Right lobe of liver (tissue), 6 donors: ENCODE results near the gene PTPRD. TPM values are rescaled to one million over a fixed set of nuclear protein-coding genes. Genes with fewer than 3 reads are reported as not detected.

Experiments
- ATAC-seq, 4 donors: fragments of 200-7000 bp; cut with Tn5 transposase; one replicate each; pipeline ENCODE4 v1.9.1; 2020; ENCODE audit warnings: mild to moderate bottlenecking in 4 of 4, moderate library complexity in 4 of 4
- DNase-seq, 3 donors: peaks; one replicate each; pipeline ENCODE4 v3.0.0-alpha.2; 2020
- H3K27ac ChIP-seq, 3 donors: fragments of 200-600 bp; one replicate each; pipeline ENCODE4 v1.8.0; 2022
- H3K27me3 ChIP-seq, 2 donors: fragments of 200-600 bp; one replicate each; pipeline ENCODE4 v1.8.0; 2022
- H3K36me3 ChIP-seq, 4 donors: fragments of 200-600 bp; sonication (generic) in 1 of 4; one replicate each; pipeline versions ENCODE4 v1.5.1 to v1.8.0; 2017 to 2022; ENCODE audit warnings: control low read depth in 1 of 4
- H3K4me1 ChIP-seq, 4 donors: fragments of 200-600 bp; sonication (generic) in 1 of 4; one replicate each; pipeline versions ENCODE4 v1.5.1 to v1.8.0; 2017 to 2022; ENCODE audit warnings: control low read depth in 1 of 4
- H3K4me3 ChIP-seq, 3 donors: fragments of 200-600 bp; one replicate each; pipeline ENCODE4 v1.8.0; 2022
- H3K9me3 ChIP-seq, 4 donors: fragments of 200-600 bp; sonication (generic) in 1 of 4; one replicate each; pipeline versions ENCODE4 v1.5.1 to v1.8.0; 2017 to 2022; ENCODE audit warnings: control low read depth in 1 of 4
- POLR2A ChIP-seq: fragments of 450-650 bp; IDR thresholded peaks from one replicate; pipeline ENCODE4 v1.6.1; 2017; ENCODE audit warnings: antibody characterized with exemption, mild to moderate bottlenecking
- WGBS: methylation state at CpG from one replicate; pipeline ENCODE4 v1.1.6; 2018; ENCODE audit warnings: low coverage, low lambda C conversion rate; ENCODE audit not compliant: insufficient coverage; ENCODE audit errors: missing lambda C conversion rate; 5-methylcytosine and 5-hydroxymethylcytosine counted together
- intact Hi-C, 2 donors: fragments of 100-400 bp; cut with DNase I; formaldehyde crosslinking; loops; one replicate each; pipeline versions ENCODE4 v1.11.2 to v1.14.1; 2022
- total RNA-seq, 6 experiments: library from RNA; depleted of rRNA in 2 of 6; stranded (reverse); fragments of >200 nt in 2 of 6; fragmentation: NEBNext Ultra II Directional in 3 of 6; extraction: Animal tissue kit (Norgen Biotek cat#: 25700) in 3 of 6; gene quantifications; one replicate each; pipeline versions ENCODE4 v1.1.0 to v1.2.4, GENCODE V29; 2016 to 2023
- TF ChIP-seq, protein P1 (sequence below), 4 donors: fragments of 200-600 bp in 3 of 4; fragments of 450-650 bp in 1 of 4; IDR thresholded peaks; one replicate each; pipeline versions ENCODE4 v1.5.1 to v1.8.0; 2016 to 2022; ENCODE audit warnings: antibody characterized with exemption in 4 of 4, mild to moderate bottlenecking in 2 of 4
- donor health status: DM: no; HTN: yes; CAD: no.
- donor health status: DM: no; HTN: no; CAD: no.
- donor health status: DM: no; HTN: no; CAD: no.
- donor health status: DM: no; HTN: yes; CAD: no.
- donor health status: DM: no; HTN: yes; CAD: no.

PTPRD gene
- total RNA-seq, 6 experiments from 2014 or later = 5.4 to 29.8 (median 13.9) TPM

DNA sequence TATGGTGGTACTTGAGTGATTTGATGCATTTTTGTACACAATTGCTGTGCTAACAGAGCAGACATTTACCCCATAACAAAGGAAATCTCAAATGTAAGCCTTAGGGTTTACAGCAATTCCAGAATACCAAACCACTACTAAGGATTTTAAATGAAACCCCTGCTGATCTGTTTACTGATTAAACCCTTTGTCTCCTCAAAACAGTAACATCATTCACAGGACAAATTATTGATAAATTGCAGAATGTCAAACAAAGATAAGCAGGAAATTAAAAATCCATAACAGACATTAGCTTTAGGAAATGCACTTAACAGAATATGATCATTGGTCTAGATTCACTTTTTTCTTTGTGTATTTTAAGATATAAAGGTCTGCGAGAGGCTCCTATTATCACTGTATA is 1796.9 kb downstream of the PTPRD start:
- H3K36me3 ChIP-seq = no peaks in the 10 kb centered on the region
- peaks cover 0 to 14% (median 7%) of the 10 kb centered on the region in 4 donors for H3K4me1 ChIP-seq
- intact Hi-C loops = no loop called here
- DNase-seq = no peak
- ATAC-seq = no peak
- no peaks in the 10 kb centered on the region for H3K9me3 ChIP-seq
- H3K4me3 ChIP-seq = no peak overlapping the region
- TF ChIP-seq POLR2A = no peak
- TF ChIP-seq, protein P1, sequence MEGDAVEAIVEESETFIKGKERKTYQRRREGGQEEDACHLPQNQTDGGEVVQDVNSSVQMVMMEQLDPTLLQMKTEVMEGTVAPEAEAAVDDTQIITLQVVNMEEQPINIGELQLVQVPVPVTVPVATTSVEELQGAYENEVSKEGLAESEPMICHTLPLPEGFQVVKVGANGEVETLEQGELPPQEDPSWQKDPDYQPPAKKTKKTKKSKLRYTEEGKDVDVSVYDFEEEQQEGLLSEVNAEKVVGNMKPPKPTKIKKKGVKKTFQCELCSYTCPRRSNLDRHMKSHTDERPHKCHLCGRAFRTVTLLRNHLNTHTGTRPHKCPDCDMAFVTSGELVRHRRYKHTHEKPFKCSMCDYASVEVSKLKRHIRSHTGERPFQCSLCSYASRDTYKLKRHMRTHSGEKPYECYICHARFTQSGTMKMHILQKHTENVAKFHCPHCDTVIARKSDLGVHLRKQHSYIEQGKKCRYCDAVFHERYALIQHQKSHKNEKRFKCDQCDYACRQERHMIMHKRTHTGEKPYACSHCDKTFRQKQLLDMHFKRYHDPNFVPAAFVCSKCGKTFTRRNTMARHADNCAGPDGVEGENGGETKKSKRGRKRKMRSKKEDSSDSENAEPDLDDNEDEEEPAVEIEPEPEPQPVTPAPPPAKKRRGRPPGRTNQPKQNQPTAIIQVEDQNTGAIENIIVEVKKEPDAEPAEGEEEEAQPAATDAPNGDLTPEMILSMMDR (IDR thresholded peaks at IDR 0.05) = no peak
- no peaks in the 10 kb centered on the region for H3K27me3 ChIP-seq
- no peak overlapping the region for H3K27ac ChIP-seq
- 80% methylated on average over 1 of the region's 1 CpG for WGBS

DNA sequence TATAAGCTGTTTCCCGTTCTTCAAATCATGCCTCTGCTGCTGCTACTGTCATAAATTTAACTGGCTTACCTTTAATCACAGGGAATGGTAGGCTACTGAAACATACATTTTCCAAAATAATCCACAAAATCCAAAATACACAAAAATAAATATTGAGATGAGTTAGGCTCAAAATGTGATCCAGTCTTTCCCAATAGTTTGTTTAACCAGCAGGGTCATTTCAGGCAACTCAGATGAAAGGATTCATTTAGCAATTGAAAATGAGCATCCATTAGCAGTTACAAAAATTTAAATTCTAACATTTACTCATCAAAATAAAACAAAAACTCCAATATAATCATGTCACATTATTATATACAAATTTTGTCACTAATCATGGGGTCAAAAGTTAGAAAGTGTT is 1797.6 kb downstream of the PTPRD start:
- no peak overlapping the region for H3K27ac ChIP-seq
- peaks cover 0 to 14% (median 7%) of the 10 kb centered on the region in 4 donors for H3K4me1 ChIP-seq
- TF ChIP-seq, protein P1 (IDR thresholded peaks at IDR 0.05) = no peak
- no peak for TF ChIP-seq POLR2A
- H3K36me3 ChIP-seq = no peaks in the 10 kb centered on the region
- intact Hi-C loops = no loop called here
- no peaks in the 10 kb centered on the region for H3K9me3 ChIP-seq
- ATAC-seq = peak; percentile 33 to 75 (median 68)
- DNase-seq = no peak
- no peak overlapping the region for H3K4me3 ChIP-seq
- WGBS = 80% methylated on average over 1 of the region's 1 CpG
- no peaks in the 10 kb centered on the region for H3K27me3 ChIP-seq

DNA sequence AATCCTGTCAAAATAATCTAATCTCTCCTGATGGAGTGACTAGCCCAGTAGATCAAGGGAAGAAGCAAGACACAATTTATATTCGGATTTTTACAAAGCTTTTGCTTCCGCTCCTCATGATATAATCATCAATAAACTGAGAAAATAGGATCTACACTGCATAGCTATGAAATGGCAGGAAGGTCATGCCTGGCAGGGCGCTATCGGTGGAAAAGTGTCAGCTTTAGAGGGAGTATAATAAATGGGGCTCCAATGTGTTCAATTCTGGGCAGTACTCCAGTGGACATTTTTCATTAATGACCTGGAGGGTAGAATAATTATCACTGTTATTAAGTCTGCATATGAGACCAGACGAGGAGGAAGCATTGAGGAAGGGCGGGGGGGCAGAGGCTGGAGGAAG is 1799.9 kb downstream of the PTPRD start:
- no peaks in the 10 kb centered on the region for H3K36me3 ChIP-seq

DNA sequence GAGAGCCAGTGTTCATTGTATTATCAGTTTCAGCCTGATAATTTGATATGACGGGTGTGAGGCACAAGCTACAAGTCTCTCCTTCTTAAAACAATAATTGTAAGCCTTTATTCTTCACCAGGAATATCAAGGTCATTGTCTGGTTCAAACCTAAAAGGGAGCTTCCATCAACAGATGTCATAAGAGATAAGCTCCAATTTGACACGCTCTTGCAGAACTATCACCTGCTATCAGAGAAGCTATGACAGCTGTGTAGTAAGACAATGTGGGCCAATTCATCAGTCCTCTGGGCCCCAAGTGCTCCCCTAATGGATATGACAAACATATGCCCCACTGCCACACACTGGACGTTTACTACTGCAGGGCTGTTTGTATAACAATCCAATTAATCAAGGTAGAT is 1803.1 kb downstream of the PTPRD start:
- TF ChIP-seq, protein P1 (IDR thresholded peaks at IDR 0.05) = no peak
- no peak for TF ChIP-seq POLR2A
- DNase-seq (no peak), ATAC-seq (no peak)
- intact Hi-C loops = no loop called here
- H3K4me3 ChIP-seq = no peak overlapping the region
- H3K9me3 ChIP-seq = no peaks in the 10 kb centered on the region
- no peaks in the 10 kb centered on the region for H3K36me3 ChIP-seq
- WGBS = 73% methylated on average over 3 of the region's 3 CpGs
- H3K27ac ChIP-seq = no peak overlapping the region
- H3K27me3 ChIP-seq = no peaks in the 10 kb centered on the region
- peaks cover 0 to 1% (median 0%) of the 10 kb centered on the region in 4 donors for H3K4me1 ChIP-seq

More for the DNA sequence above, 1799.9 kb downstream of the PTPRD start:
- no peak for ATAC-seq
- intact Hi-C loops = no loop called here
- no peak for TF ChIP-seq POLR2A
- TF ChIP-seq, protein P1 (IDR thresholded peaks at IDR 0.05) = no peak
- Histone ChIP-seq H3K27me3 (no peaks in the 10 kb centered on the region), H3K27ac (no peak overlapping the region), H3K4me3 (no peak overlapping the region), H3K4me1 (peaks cover 0 to 14% (median 4%) of the 10 kb centered on the region in 4 donors), H3K9me3 (no peaks in the 10 kb centered on the region)
- no peak for DNase-seq
- 65% methylated on average over 6 of the region's 6 CpGs for WGBS

DNA sequence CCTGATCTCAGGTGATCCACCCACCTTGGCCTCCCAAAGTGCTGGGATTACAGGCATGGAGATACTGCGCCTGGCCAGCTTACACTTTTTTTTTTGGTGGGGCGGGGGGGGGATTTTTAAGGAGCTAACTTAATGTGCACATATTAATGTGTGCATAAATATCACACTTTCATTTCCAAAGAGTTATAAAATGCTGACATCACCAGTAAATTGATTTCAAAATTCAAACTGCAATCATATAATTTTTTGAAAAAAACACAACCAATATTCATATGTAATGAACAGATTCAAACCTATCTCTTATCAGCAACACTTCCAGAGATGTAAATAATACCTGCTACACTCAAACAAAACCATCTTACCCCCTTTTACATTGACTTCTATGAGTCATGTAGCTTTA is 1806.7 kb downstream of the PTPRD start:
- no peaks in the 10 kb centered on the region for H3K36me3 ChIP-seq
- no peak overlapping the region for H3K27ac ChIP-seq
- intact Hi-C loops = no loop called here
- WGBS = 80% methylated on average over 2 of the region's 2 CpGs
- no peaks in the 10 kb centered on the region for H3K4me1 ChIP-seq
- TF ChIP-seq, protein P1 (IDR thresholded peaks at IDR 0.05) = no peak
- no peak for TF ChIP-seq POLR2A
- no peaks in the 10 kb centered on the region for H3K27me3 ChIP-seq
- DNase-seq (no peak), ATAC-seq (no peak)
- no peaks in the 10 kb centered on the region for H3K9me3 ChIP-seq
- no peak overlapping the region for H3K4me3 ChIP-seq
